Tongue (tissue), 2 donors: ENCODE measurements around the gene FAM168B. TPM values are rescaled to one million over a fixed set of nuclear protein-coding genes. Genes with fewer than 3 reads are reported as not detected.
"Not testable (repeated sequence)": the region's sequence is repeated elsewhere in the genome, so short reads cannot be mapped to it uniquely, and the experiment has no call there.

Experiments
- DNase-seq: peaks from one replicate; pipeline ENCODE4 v3.0.0-alpha.2; 2015
- total RNA-seq: library from RNA; depleted of rRNA; stranded (reverse); fragments of >200 nt; gene quantifications from one replicate; pipeline ENCODE4 v1.2.3, GENCODE V29; 2014

Gene FAM168B
- total RNA-seq, result 104 TPM

- peak; percentile 96 for DNase-seq
Observed at GRCh38 chr2:131093006-131093695, at the start of gene FAM168B. Gene FAM168B (minus strand): TSS chr2:131093460. CDS start chr2:131082646, 10,814 bp downstream.

- no peak for DNase-seq
Observed at GRCh38 chr2:131142849-131143248, 49.6 kb upstream of the FAM168B start.

GRCh38 chr2:131140581-131140980 lies 47.3 kb upstream of the FAM168B start:
- DNase-seq, result no peak

- DNase-seq, result no peak
Observed at GRCh38 chr2:131132729-131133128, 39.5 kb upstream of the FAM168B start.

- no peak for DNase-seq
Observed at GRCh38 chr2:131130298-131130596, 37.0 kb upstream of the FAM168B start.

- no peak for DNase-seq
Observed at GRCh38 chr2:131127981-131128380, 34.7 kb upstream of the FAM168B start.

- DNase-seq, result no peak
Observed at GRCh38 chr2:131127076-131127475, 33.8 kb upstream of the FAM168B start.

GRCh38 chr2:131126436-131126835 lies 33.2 kb upstream of the FAM168B start:
- DNase-seq, result peak; percentile 73

GRCh38 chr2:131125195-131125757 lies 32.0 kb upstream of the FAM168B start:
- DNase-seq, result peak; percentile 18

- DNase-seq, result no peak
Observed at GRCh38 chr2:131123192-131123591, 29.9 kb upstream of the FAM168B start.

GRCh38 chr2:131122496-131122895 lies 29.2 kb upstream of the FAM168B start:
- no peak for DNase-seq

- DNase-seq, result no peak
Observed at GRCh38 chr2:131121464-131121863, 28.2 kb upstream of the FAM168B start.

GRCh38 chr2:131120815-131121317 lies 27.6 kb upstream of the FAM168B start:
- no peak for DNase-seq

- DNase-seq, result no peak
Observed at GRCh38 chr2:131115752-131116151, 22.5 kb upstream of the FAM168B start.

GRCh38 chr2:131114950-131115349 lies 21.7 kb upstream of the FAM168B start:
- DNase-seq, result not testable (repeated sequence)

GRCh38 chr2:131113566-131114227 lies 20.4 kb upstream of the FAM168B start:
- no peak for DNase-seq

- DNase-seq, result no peak
Observed at GRCh38 chr2:131112529-131112928, 19.3 kb upstream of the FAM168B start.

GRCh38 chr2:131105950-131106801 lies 12.9 kb upstream of the FAM168B start:
- DNase-seq, result peak; percentile 46

- DNase-seq, result peak; percentile 96
Observed at GRCh38 chr2:131105156-131105949, 12.1 kb upstream of the FAM168B start, which contains the start of gene PLEKHB2. Gene PLEKHB2 (plus strand): TSS chr2:131105336. CDS start chr2:131120942, 15,606 bp downstream.

- DNase-seq, result peak; percentile 50
Observed at GRCh38 chr2:131104487-131105155, 11.4 kb upstream of the FAM168B start.

- DNase-seq, result no peak
Observed at GRCh38 chr2:131103165-131103564, 9.9 kb upstream of the FAM168B start.
